GM19035 (cell line): ENCODE measurements around the gene RIMBP2.
"Not testable (repeated sequence)": the region's sequence is repeated elsewhere in the genome, so short reads cannot be mapped to it uniquely, and the experiment has no call there.

Experiments
- ATAC-seq: cut with Tn5 transposase; IDR thresholded peaks from one replicate; pipeline ENCODE4 v1.9.1; 2021; ENCODE audit not compliant: unreplicated experiment

The RIMBP2 gene

GRCh38 chr12:130706885-130707570 lies 9.1 kb downstream of the RIMBP2 start:
- no peak for ATAC-seq

GRCh38 chr12:130706311-130706710 lies 9.8 kb downstream of the RIMBP2 start:
- ATAC-seq = no peak

DNA sequence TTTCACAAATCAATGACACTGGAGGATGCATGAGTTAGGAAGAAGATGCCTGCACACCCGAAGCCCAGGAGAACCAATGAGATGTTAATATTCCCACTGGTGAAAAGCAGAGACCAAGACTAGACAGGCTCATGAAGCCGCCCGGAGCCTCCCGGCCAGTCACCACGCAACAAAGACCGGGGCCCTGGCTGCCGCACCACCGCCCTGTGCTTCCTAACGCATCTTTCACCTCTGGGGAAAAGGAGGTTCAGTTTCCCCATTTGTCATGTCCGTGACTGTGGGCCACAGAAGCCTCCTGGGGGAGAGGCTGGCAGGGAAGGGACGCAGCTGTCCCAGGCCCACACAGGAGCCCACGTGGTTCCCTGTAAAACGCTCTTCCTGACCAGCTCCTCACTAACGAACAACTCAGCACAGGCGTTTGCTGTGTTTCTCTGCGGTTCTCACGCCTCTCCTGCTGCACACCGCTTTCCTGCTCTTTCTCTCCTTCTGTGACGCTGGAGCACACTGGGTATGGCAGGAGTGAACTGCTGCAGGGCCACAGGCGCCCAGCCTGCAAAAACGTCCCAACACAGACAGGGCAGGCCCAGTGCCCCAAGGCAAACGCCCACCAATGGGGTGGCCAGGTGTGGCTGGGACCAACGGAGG lies 10.8 kb downstream of the RIMBP2 start:
- no peak for ATAC-seq

GRCh38 chr12:130704606-130705005 lies 11.5 kb downstream of the RIMBP2 start:
- no peak for ATAC-seq

DNA sequence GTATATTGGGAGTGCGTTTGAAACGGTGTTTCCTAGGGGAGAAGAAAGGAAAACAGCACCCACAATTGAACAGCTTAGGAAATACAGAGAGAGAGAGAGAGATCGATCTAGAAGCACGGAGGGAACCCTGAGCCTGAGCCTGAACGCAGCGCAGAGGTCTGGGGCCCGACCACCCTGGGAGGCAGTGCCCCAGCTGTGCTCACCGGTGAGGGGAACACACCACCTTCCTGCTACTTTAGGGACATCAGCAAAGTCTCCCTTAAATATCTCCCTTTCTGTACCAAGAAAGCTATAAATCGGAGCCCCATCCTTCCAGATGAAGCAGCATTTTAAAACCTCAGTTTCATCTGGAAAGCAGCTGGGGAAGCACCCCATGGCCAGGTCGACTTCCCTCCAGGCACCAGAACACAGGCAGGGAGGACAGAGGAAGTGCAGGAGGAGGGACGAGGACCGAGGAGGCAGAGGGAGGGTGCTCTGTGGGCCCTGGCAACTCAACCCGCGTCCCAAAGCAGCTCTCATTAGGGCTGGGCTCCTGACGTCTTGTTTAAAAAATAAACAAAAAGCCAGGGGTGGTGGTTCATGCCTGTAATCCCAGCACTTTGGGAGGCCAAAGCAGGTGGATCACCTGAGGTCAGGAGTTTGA lies 12.2 kb downstream of the RIMBP2 start:
- no peak for ATAC-seq

- no peak for ATAC-seq
Observed at GRCh38 chr12:130702966-130703732, 12.9 kb downstream of the RIMBP2 start.

- ATAC-seq = no peak
Observed at GRCh38 chr12:130701402-130701744, 14.7 kb downstream of the RIMBP2 start.

DNA sequence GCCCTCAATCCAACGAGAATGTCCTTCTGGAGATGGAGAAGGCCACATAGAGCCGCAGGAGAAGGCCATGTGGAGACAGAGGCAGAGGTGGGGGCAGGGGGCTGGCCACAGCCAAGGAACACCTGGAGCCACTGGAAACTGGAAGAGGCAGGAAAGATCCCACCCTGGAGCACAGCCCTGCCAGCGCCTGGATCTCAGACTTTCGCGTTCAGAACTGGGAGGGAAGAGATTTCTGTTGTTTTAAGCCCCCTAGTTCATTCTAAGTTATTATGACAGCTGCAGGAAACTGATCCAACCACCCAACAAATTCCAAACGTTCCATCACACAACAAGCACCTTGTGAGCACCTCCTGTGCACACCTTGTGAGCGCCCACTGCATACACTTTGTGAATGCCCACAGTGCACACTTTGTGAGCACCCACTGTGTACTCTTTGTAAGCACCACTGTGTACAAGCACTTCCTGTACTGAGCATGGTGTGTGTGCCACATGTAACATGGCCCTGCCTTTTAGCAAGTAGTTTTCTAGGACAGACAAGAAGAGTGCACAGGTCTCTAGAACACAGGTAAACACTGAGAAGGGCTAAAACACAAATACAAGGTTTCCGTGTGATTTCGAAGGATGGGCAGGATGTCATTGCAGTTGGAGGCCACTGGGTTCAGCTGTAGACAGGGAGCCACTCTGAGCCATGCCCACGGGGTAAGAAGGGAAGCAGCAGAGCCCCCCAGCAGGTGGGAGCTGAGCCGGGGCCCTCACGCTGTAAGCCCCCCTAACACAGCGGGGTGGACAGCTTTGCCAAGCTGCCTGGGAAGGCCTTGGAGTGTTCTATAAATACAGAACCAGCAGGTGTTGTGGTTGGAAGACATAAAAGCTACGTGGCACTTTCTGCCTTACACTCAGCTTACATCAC lies 15.4 kb downstream of the RIMBP2 start:
- no peak for ATAC-seq

DNA sequence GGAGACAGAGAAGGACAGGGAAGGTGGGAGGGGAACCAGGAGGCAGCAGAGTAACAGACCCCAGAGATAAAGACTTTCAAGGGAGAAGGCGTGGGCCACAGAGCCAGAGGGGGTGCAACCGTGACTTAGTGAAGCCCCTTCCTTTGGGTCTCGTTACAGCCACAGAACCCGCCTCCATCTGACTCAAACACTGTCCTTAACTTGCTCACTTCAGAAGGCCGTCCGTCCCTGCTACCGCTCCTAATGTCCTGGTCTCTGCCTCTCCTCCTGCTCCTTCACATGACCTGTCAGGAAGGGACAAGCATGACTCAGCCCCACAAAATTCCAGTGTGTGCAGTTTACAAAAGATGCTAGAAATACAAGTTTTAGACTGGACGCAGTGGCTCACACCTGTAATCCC lies 18.0 kb downstream of the RIMBP2 start:
- ATAC-seq = no peak

DNA sequence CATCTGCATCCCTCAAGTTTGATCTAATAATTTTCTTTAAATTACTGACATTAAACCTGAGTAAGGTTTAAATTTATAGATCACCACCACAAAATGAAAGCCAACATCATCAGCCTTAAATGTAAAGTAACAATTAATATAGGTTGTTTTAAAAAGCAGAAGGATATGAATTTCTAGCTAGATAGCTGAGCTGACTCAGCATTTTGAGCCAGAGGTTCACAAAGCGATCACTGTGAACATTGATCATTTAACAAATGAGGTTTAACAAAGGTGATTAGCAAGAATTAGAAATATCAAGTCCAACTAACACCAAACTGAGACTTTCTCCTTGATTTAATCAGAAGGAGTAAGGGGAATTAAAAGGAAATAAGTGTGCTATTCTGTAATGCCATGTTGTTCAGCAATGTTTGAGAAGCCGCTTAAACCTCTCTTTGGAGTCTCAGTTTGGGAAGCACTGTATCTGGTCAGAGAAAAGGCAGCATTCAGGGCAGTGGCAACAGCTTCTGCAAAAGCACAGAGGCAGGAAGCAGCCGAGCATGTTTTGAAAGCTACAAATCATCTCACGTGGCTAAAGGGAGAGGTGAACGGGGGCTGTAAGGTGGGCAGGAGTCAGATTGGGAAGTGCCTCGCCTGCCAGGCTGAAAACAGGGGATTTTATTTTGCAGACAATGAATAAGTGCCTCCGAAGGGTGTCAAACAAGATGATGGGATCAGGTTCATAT lies 19.6 kb downstream of the RIMBP2 start:
- ATAC-seq = no peak

DNA sequence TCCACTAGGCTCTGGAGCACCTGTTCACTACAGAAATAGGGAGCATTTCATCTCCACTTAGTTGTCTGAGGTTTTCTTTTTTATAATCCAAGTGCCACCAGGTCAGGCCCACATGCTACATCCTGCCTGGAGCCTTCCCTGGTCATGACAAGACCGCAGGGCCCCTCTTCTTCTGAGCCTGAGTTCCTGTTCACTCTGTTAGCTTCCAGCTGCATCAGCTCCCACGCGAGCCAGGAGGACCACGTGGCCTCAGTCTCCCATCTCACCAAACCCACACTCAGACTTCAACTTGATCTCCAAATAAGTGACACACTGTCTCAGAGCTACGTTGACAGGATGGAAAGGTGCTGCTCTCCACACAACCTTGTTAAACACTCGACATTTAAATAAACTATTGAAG lies 21.0 kb downstream of the RIMBP2 start:
- ATAC-seq = no peak

DNA sequence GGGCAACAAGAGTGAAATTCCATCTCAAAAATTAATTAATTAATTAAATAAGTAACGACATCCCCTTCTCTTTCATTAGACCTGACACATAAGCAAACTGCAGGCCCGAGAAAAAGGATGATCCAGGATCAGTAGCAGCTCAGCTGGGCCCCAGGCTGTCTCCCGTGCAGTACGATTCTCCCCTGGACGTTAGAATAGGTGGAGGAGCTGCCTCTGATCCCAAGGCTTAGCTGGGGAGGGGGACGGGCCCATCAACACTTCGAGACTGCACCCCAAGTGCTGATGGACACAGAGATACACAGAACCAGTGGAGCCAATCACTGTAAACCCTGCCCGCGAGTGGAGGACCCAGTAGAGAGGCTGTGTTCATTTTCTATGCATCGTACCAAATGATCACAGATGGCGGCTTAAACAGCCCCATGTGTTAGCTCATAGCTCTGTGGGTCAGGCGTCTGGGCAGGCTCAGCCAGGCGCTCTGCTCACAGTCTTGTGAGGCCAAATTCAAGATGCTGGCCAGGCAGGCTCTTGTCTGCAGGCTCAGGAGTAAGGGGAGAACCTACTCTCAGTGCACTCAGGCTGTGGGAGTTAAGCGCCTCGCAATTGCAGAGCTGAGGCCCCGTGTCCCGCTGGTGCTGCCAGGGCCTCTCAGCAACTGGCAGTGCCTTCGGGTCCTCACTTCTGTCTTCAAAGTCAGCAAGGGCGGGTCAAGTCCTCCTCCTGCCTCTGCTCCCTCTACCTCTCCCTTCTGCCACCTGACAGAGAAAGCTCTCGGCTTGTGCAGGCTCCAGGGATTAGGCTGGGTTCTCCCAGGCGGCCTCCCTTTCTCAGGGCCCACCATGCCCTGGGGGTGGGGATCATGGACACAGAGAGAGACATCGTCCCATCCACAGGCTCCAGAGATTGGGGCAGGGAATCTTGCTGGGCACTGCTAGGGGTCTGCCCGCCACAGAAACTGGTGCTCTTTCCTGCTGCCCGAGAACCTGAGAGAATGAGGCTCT lies 26.4 kb downstream of the RIMBP2 start:
- ATAC-seq = no peak

GRCh38 chr12:130688999-130689398 lies 27.1 kb downstream of the RIMBP2 start:
- not testable (repeated sequence) for ATAC-seq

- no peak for ATAC-seq
Observed at GRCh38 chr12:130687796-130688778, 28.0 kb downstream of the RIMBP2 start.

DNA sequence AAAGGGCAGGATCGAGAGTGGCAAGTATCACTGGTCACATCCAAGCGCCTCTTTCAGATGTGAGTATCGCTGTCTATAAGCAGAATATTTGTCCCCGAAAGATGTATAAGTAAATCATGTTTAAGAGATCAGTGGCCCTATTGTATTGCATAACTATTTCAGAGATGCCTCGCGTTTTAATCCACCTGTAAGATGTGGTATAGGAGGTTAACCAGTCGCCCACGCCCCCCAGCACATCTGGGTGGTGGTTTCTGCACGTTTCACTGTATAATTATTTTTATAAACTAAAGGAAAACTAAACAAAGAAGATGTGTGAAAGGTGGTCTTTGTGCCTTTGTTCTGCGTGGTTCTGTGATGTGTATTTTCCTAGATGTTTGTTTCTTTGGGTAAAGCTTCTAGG lies 28.9 kb downstream of the RIMBP2 start:
- no peak for ATAC-seq

DNA sequence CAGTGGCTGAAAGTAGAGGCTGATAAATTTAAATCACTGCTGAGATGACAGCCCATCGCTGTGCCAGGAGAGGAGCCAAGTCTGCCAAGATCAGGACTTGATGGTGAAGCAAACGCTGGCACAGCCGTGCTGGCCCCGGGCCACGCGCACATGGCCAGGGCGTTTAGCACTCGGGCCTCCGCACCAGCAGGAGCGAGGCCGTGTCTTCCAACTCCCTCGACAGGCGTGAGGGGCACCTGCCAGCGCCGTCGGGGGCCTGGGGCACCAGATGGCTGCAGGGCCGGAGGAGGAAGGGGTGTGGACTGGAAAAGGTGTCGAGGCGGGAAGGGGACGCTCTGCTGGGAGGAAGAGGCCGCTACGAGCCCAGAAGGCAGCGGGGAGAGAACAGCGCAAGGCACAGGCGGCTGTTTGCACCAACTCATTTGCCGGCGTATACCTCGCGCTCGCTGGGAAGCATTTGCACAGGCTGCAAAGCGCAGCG lies 29.5 kb downstream of the RIMBP2 start:
- ATAC-seq = no peak

- no peak for ATAC-seq
Observed at GRCh38 chr12:130685850-130686249, 30.2 kb downstream of the RIMBP2 start.
